Tibial artery (tissue), 4 donors: ENCODE results near the gene MGRN1.

Source experiments
- DNase-seq, 2 donors: peaks; one replicate each; pipeline ENCODE4 v3.0.0-alpha.2; 2019
- H3K27ac ChIP-seq, 2 donors: fragments of 200-600 bp; sonication (generic) in 1 of 2; 1 replicate in 1 of 2; 2 replicates in 1 of 2; pipeline ENCODE4 v1.5.1; 2018 to 2019; ENCODE audit warnings: mild to moderate bottlenecking in 1 of 2
- H3K27me3 ChIP-seq, 2 donors: fragments of 200-600 bp; sonication (generic) in 1 of 2; one replicate each; pipeline versions ENCODE4 v1.5.1 to v1.6.0; 2016 to 2019
- H3K36me3 ChIP-seq, 3 donors: fragments of 200-600 bp; sonication (generic) in 2 of 3; one replicate each; pipeline ENCODE4 v1.5.1; 2016 to 2019; ENCODE audit warnings: mild to moderate bottlenecking in 2 of 3
- H3K4me1 ChIP-seq, 4 donors: fragments of 200-600 bp; sonication (generic) in 2 of 4; 1 replicate in 3 of 4; 2 replicates in 1 of 4; pipeline ENCODE4 v1.5.1; 2016 to 2019
- H3K4me3 ChIP-seq, 2 donors: fragments of 200-600 bp; sonication (generic) in 1 of 2; 1 replicate in 1 of 2; 2 replicates in 1 of 2; pipeline ENCODE4 v1.5.1; 2018 to 2019; ENCODE audit warnings: mild to moderate bottlenecking in 2 of 2
- H3K9me3 ChIP-seq, 3 donors: fragments of 200-600 bp; sonication (generic) in 1 of 3; one replicate each; pipeline ENCODE4 v1.5.1; 2016 to 2019
- intact Hi-C: fragments of 100-400 bp; cut with DNase I; formaldehyde crosslinking; loops from one replicate; pipeline ENCODE4 v1.15.0; 2023; ENCODE audit warnings: low total_unique reads
- TF ChIP-seq, protein P1 (sequence below), 2 experiments: fragments of 200-600 bp in 1 of 2; fragments of 450-650 bp in 1 of 2; IDR thresholded peaks; one replicate each; pipeline ENCODE4 v1.5.1; 2017 to 2019; ENCODE audit warnings: antibody characterized with exemption in 2 of 2, mild to moderate bottlenecking in 1 of 2, moderate library complexity in 1 of 2

The MGRN1 gene

DNA sequence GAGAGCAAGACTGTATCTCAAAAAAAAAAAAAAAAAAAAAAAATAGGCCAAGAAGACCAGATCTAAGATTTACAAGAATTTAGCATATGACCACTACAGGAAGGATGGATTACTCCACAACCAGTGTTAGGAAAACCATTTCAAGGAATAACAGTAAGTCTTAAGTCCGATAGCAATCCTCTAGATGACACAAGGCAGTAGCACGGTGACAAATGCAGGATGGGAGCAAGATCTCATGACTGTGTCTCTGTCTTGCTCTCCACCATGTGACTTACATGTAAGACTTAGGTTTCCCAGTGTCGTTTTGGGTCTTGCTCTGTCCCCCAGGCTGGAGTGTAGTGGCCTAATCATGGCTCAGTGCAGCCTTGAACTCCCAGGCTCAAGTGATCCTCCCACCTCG, 40.7 kb upstream of the MGRN1 start:
- Histone ChIP-seq H3K27ac (no peak overlapping the region), H3K36me3 (no peaks in the 10 kb centered on the region), H3K4me3 (no peak overlapping the region), H3K4me1 (no peaks in the 10 kb centered on the region), H3K27me3 (peaks cover 0 to 22% of the 10 kb centered on the region in 2 donors), H3K9me3 (no peaks in the 10 kb centered on the region)
- intact Hi-C loops = no loop called here
- DNase-seq = no peak
- TF ChIP-seq, protein P1, sequence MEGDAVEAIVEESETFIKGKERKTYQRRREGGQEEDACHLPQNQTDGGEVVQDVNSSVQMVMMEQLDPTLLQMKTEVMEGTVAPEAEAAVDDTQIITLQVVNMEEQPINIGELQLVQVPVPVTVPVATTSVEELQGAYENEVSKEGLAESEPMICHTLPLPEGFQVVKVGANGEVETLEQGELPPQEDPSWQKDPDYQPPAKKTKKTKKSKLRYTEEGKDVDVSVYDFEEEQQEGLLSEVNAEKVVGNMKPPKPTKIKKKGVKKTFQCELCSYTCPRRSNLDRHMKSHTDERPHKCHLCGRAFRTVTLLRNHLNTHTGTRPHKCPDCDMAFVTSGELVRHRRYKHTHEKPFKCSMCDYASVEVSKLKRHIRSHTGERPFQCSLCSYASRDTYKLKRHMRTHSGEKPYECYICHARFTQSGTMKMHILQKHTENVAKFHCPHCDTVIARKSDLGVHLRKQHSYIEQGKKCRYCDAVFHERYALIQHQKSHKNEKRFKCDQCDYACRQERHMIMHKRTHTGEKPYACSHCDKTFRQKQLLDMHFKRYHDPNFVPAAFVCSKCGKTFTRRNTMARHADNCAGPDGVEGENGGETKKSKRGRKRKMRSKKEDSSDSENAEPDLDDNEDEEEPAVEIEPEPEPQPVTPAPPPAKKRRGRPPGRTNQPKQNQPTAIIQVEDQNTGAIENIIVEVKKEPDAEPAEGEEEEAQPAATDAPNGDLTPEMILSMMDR (IDR thresholded peaks at IDR 0.05) = no peak

- Histone ChIP-seq H3K27ac (no peak overlapping the region), H3K4me3 (no peak overlapping the region), H3K9me3 (no peaks in the 10 kb centered on the region), H3K4me1 (no peaks in the 10 kb centered on the region), H3K27me3 (peaks cover 0 to 22% of the 10 kb centered on the region in 2 donors), H3K36me3 (no peaks in the 10 kb centered on the region)
- intact Hi-C loops = no loop called here
- DNase-seq = no peak
- TF ChIP-seq, protein P1 (IDR thresholded peaks at IDR 0.05) = no peak
Observed at GRCh38 chr16:4586291-4586690, 38.3 kb upstream of the MGRN1 start.

GRCh38 chr16:4588386-4588785, 36.2 kb upstream of the MGRN1 start:
- H3K27ac ChIP-seq = no peak overlapping the region
- H3K27me3 ChIP-seq = peaks cover 0 to 28% of the 10 kb centered on the region in 2 donors
- intact Hi-C loops = no loop called here
- no peak for DNase-seq
- no peaks in the 10 kb centered on the region for H3K9me3 ChIP-seq
- H3K4me3 ChIP-seq = no peak overlapping the region
- H3K36me3 ChIP-seq = no peaks in the 10 kb centered on the region
- H3K4me1 ChIP-seq = no peaks in the 10 kb centered on the region
- TF ChIP-seq, protein P1 (IDR thresholded peaks at IDR 0.05) = no peak

- intact Hi-C loops = no loop called here
- no peaks in the 10 kb centered on the region for H3K36me3 ChIP-seq
- H3K4me1 ChIP-seq = no peaks in the 10 kb centered on the region
- no peak overlapping the region for H3K27ac ChIP-seq
- no peak overlapping the region for H3K4me3 ChIP-seq
- TF ChIP-seq, protein P1 (IDR thresholded peaks at IDR 0.05) = no peak
- H3K27me3 ChIP-seq = peaks cover 0 to 34% of the 10 kb centered on the region in 2 donors
- H3K9me3 ChIP-seq = no peaks in the 10 kb centered on the region
- DNase-seq = no peak
Observed at GRCh38 chr16:4588961-4589360, 35.7 kb upstream of the MGRN1 start.

GRCh38 chr16:4591191-4591590, 33.4 kb upstream of the MGRN1 start:
- Histone ChIP-seq H3K27ac (no peak overlapping the region), H3K4me1 (no peaks in the 10 kb centered on the region), H3K27me3 (peaks cover 0 to 40% of the 10 kb centered on the region in 2 donors), H3K9me3 (no peaks in the 10 kb centered on the region), H3K36me3 (no peaks in the 10 kb centered on the region), H3K4me3 (no peak overlapping the region)
- TF ChIP-seq, protein P1 (IDR thresholded peaks at IDR 0.05) = no peak
- intact Hi-C loops = no loop called here
- DNase-seq = no peak
